GM18909 (cell line): Measurements from ENCODE around the gene FLT3LG.

Source experiments
- ATAC-seq: cut with Tn5 transposase; IDR thresholded peaks from one replicate; pipeline ENCODE4 v1.9.1; 2021; ENCODE audit warnings: mild to moderate bottlenecking; ENCODE audit not compliant: unreplicated experiment, poor library complexity

Gene FLT3LG

DNA sequence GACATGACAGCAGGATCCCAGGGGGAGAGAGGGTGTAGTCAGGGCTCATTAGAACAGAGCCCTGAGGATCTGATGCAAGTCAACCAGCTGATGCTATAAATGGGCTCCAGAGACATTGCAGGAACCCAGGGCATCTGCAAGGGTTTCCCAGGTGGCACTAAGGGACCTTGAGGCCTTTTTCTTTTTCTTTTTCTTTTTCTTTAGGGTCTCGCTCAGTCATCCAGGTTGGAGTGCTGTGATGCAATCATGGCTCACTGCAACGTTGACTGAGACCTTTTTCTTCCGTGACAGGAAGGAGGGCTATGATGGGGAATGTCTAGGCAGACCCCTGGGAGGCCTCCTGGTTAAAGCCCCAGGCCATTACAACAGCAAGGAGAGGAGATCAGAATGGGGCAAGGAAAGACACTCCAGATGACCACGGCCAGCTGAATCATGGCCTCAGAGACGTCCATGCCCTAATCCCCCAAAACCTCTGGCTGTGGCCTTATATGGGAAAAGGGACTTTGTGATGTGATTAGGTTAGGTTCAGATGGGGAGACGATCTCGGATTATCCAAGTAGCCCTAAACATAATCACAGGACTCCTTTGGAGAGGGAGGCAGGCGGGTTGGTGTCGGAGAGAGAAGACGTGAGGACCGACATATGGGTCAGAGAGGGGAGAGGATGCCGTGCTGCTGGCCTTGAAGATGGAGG is 33.9 kb downstream of the FLT3LG start:
- ATAC-seq, result no peak

GRCh38 chr19:49512970-49513745 is 39.1 kb downstream of the FLT3LG start:
- ATAC-seq, result no peak

GRCh38 chr19:49513746-49514118 is 39.7 kb downstream of the FLT3LG start:
- ATAC-seq, result no peak

GRCh38 chr19:49514151-49514550 is 40.1 kb downstream of the FLT3LG start:
- no peak for ATAC-seq

DNA sequence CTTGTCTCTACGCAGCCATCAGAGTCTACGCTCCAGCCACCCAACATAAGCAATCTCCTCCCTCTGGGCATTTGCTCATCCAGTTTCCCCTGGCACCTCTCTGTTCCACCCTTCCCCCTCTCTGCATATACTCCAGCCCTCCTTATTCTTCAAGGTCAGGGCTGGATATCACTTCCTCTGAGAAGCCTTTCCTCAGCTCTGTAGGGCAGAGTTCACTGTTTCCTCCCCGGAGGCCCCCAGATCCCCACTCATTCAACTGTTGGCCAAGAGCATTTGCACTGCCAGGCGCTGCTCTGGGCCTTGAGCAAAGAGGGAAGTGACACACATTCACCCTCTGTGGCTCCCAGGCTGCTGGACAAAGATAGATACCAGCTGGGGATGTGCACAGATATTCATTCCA is 41.8 kb downstream of the FLT3LG start:
- ATAC-seq, result no peak

GRCh38 chr19:49518033-49518432 is 44.0 kb downstream of the FLT3LG start:
- ATAC-seq, result no peak

- no peak for ATAC-seq
These were observed 46.8 kb downstream of the FLT3LG start for GRCh38 chr19:49520705-49521319.

GRCh38 chr19:49524812-49525455 is 50.9 kb downstream of the FLT3LG start:
- ATAC-seq, result no peak

DNA sequence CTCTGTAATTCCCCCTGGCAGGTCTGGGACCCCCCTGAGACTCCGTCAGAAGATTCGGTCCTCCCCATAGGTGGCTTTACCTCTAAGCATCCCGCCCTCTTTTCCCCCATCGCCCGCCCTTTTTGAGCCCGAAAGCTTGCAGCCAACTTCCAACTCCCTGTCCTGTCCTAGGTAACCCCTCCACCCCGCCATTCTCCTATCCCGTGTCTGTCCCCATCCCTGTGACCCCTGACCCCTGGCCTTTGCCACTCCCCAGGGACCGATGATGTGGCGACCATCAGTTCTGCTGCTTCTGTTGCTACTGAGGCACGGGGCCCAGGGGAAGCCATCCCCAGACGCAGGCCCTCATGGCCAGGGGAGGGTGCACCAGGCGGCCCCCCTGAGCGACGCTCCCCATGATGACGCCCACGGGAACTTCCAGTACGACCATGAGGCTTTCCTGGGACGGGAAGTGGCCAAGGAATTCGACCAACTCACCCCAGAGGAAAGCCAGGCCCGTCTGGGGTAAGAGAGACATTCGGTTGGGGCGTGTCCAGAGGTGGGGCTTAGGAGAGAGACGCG is 54.3 kb downstream of the FLT3LG start:
- ATAC-seq, result no peak

- no peak for ATAC-seq
These were observed 56.7 kb downstream of the FLT3LG start for GRCh38 chr19:49530708-49531107.

DNA sequence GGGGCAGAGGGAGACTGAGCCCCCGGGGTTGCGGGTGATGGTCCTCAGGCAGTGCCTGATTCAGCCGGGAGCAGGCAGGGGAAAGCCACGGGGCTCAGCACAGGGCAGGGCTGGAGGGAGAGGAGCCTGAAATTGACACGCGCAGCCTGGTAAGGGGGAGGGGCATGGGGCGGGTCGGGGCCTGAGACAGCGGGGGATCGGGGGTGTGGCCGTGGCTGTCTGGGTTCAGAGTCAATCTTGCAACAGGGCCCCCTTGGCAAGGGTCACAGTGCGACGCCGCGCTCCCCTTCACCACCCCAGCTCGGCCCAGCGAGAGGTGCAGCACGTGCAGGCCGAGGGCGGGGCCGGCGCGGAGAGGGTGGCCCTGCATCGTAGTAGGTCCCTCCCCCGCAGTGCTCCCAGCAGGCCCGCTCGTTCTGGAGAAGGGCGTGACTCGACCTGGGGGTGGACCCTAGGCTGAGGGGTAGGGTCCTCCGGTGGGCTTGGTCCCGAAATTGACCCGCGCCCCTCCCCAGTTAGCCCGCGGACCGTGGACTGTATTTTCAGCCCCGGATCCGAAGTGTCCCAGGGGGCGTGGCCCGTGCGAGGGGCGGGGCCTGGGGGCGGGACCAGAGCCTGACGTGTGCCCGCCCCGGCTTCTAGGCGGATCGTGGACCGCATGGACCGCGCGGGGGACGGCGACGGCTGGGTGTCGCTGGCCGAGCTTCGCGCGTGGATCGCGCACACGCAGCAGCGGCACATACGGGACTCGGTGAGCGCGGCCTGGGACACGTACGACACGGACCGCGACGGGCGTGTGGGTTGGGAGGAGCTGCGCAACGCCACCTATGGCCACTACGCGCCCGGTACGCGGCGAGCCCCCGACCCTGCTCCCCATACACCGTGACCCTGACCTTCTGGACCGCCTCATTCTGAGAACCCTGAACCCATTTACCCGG is 59.8 kb downstream of the FLT3LG start:
- ATAC-seq, result peak; percentile 75

DNA sequence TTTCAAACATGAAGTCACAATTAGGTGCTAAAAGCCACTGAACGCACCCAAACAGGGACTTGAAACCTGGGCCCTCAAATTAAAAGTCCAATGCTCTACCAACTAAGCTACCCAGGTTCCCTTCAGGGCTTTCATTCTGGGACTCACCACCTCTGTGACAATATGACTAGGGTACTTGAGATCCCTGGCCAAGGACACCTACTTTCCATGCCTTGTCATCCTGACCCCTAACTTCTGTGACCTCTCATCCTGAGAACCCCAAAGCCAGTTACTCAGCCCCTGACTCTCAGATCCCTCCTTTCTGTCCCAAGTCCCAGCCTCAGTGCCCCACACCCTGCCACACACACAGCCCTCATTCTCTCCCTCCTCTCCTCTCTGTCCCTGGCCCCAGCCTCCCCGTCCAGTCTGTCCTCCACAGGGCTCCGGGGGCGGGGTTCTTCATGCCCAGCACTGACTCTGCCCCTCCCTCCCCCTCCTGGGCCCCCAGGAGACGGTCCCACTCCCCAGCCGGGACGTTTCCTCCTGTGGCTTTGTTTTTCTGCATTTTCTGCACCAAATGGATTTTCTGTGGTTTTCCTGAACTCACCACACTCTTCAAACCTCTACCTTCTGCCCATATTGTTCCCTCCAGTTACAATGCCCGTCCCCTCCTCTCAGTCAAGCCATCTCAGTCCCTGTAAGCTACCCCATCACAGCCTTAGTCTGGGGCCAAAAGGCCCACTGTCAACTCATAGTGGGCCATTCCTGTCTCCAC is 60.8 kb downstream of the FLT3LG start:
- no peak for ATAC-seq
